ENCODE measurements around the gene FCAR. TPM values are rescaled to one million over a fixed set of nuclear protein-coding genes. Genes with fewer than 3 reads are reported as not detected.

The FCAR gene
- polyA plus RNA-seq, 3 donors, result 147 to 239 (median 173) TPM

DNA sequence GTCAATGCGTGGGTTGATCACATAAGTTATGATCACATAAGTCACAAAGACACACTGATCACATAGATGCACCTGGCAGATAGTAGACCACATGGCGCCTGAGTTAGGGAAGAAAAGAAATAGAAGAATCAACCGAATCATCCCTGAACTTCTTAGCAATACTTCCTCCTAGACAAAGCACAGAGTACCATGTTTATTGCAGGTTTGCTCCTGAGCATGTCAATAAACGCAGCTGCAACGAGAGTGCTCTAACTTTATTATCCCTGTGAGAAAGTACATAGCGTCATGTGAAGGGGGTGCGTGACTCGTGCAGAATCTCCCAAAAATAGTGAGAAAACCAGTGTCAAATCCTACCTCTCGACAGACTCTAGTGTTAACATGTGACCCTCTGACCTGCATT, 49.2 kb downstream of the FCAR start:
- TF ChIP-seq, protein P1, sequence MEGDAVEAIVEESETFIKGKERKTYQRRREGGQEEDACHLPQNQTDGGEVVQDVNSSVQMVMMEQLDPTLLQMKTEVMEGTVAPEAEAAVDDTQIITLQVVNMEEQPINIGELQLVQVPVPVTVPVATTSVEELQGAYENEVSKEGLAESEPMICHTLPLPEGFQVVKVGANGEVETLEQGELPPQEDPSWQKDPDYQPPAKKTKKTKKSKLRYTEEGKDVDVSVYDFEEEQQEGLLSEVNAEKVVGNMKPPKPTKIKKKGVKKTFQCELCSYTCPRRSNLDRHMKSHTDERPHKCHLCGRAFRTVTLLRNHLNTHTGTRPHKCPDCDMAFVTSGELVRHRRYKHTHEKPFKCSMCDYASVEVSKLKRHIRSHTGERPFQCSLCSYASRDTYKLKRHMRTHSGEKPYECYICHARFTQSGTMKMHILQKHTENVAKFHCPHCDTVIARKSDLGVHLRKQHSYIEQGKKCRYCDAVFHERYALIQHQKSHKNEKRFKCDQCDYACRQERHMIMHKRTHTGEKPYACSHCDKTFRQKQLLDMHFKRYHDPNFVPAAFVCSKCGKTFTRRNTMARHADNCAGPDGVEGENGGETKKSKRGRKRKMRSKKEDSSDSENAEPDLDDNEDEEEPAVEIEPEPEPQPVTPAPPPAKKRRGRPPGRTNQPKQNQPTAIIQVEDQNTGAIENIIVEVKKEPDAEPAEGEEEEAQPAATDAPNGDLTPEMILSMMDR (IDR thresholded peaks at IDR 0.05), result no peak
- no peak overlapping the region for H3K27ac ChIP-seq (ENCODE audit: low read depth in 1 of 2, low read length in 2 of 2)
- peaks cover 7 to 30% (median 27%) of the 10 kb centered on the region in 7 donors for H3K9me3 Mint-ChIP-seq
- H3K4me1 ChIP-seq (ENCODE audit: control insufficient read depth in 1 of 2, insufficient read depth in 2 of 2, low read length in 2 of 2), result peaks cover 10 to 13% of the 10 kb centered on the region in 2 donors
- no peak overlapping the region for H3K9ac ChIP-seq (ENCODE audit: insufficient read depth, low read length, poor library complexity, severe bottlenecking)
- no peak overlapping the region for H3K27ac Mint-ChIP-seq
- H3K27me3 Mint-ChIP-seq (ENCODE audit: low read depth in 3 of 3), result peaks cover 10 to 20% (median 15%) of the 10 kb centered on the region in 3 donors
- H3K27me3 ChIP-seq (ENCODE audit: control insufficient read depth in 2 of 2, insufficient read depth in 2 of 2, low read length in 2 of 2), result peaks cover 0 to 7% of the 10 kb centered on the region in 2 donors
- no peak for DNase-seq
- H4K20me1 ChIP-seq (ENCODE audit: insufficient read depth, low read length), result no peaks in the 10 kb centered on the region
- H3K4me3 Mint-ChIP-seq, result peak overlapping the region in 1 of 2 donors; percentile 67
- no peak overlapping the region for H3K4me2 ChIP-seq (replicated peaks; ENCODE audit: extremely low read depth, low read length, poor library complexity, severe bottlenecking)
- peaks cover 17 to 31% of the 10 kb centered on the region in 2 donors for H3K9me3 ChIP-seq (replicated peaks in 1 of 2; ENCODE audit: control insufficient read depth in 1 of 2, insufficient read depth in 1 of 2, low read length in 2 of 2)
- H3K4me1 Mint-ChIP-seq, result peaks cover 14% of the 10 kb centered on the region
- H2AFZ ChIP-seq (ENCODE audit: insufficient read depth, low read depth, low read length, poor library complexity, severe bottlenecking), result no peak overlapping the region
- 64% methylated on average over 3 of the region's 9 CpGs for WGBS (ENCODE audit: insufficient coverage)
- H3K36me3 Mint-ChIP-seq, result no peaks in the 10 kb centered on the region
- no peaks in the 10 kb centered on the region for H3K79me2 ChIP-seq (ENCODE audit: insufficient read depth, low read length)
- intact Hi-C loops (cut with micrococcal nuclease), result no loop called here
- H3K36me3 ChIP-seq (replicated peaks in 1 of 2; ENCODE audit: control insufficient read depth in 1 of 2, insufficient read depth in 2 of 2, low read length in 2 of 2), result no peaks in the 10 kb centered on the region
- no peak overlapping the region for H3K4me3 ChIP-seq (replicated peaks in 1 of 3; ENCODE audit: low read depth in 2 of 3, low read length in 3 of 3)

- DNase-seq, result no peak
- no peak overlapping the region for H3K9ac ChIP-seq (ENCODE audit: insufficient read depth, low read length, poor library complexity, severe bottlenecking)
- H4K20me1 ChIP-seq (ENCODE audit: insufficient read depth, low read length), result no peaks in the 10 kb centered on the region
- H3K4me1 Mint-ChIP-seq, result peaks cover 5% of the 10 kb centered on the region
- H3K4me3 ChIP-seq (replicated peaks in 1 of 3; ENCODE audit: low read depth in 2 of 3, low read length in 3 of 3), result no peak overlapping the region
- intact Hi-C loops (cut with micrococcal nuclease), result no loop called here
- H3K9me3 Mint-ChIP-seq, result peaks cover 14 to 48% (median 44%) of the 10 kb centered on the region in 7 donors
- H3K4me3 Mint-ChIP-seq, result no peak overlapping the region
- H3K36me3 ChIP-seq (replicated peaks in 1 of 2; ENCODE audit: control insufficient read depth in 1 of 2, insufficient read depth in 2 of 2, low read length in 2 of 2), result no peaks in the 10 kb centered on the region
- H3K27me3 Mint-ChIP-seq (ENCODE audit: low read depth in 3 of 3), result peaks cover 8 to 10% (median 8%) of the 10 kb centered on the region in 3 donors
- H3K27me3 ChIP-seq (ENCODE audit: control insufficient read depth in 2 of 2, insufficient read depth in 2 of 2, low read length in 2 of 2), result no peaks in the 10 kb centered on the region
- H3K27ac ChIP-seq (ENCODE audit: low read depth in 1 of 2, low read length in 2 of 2), result no peak overlapping the region
- H3K36me3 Mint-ChIP-seq, result no peaks in the 10 kb centered on the region
- H2AFZ ChIP-seq (ENCODE audit: insufficient read depth, low read depth, low read length, poor library complexity, severe bottlenecking), result no peak overlapping the region
- peaks cover 28 to 47% of the 10 kb centered on the region in 2 donors for H3K9me3 ChIP-seq (replicated peaks in 1 of 2; ENCODE audit: control insufficient read depth in 1 of 2, insufficient read depth in 1 of 2, low read length in 2 of 2)
- H3K79me2 ChIP-seq (ENCODE audit: insufficient read depth, low read length), result no peaks in the 10 kb centered on the region
- WGBS (ENCODE audit: insufficient coverage), result 100% methylated on average over 1 of the region's 2 CpGs
- H3K4me2 ChIP-seq (replicated peaks; ENCODE audit: extremely low read depth, low read length, poor library complexity, severe bottlenecking), result no peak overlapping the region
- H3K4me1 ChIP-seq (ENCODE audit: control insufficient read depth in 1 of 2, insufficient read depth in 2 of 2, low read length in 2 of 2), result peaks cover 7% of the 10 kb centered on the region in 2 donors
- H3K27ac Mint-ChIP-seq, result no peak overlapping the region
- TF ChIP-seq, protein P1 (IDR thresholded peaks at IDR 0.05), result no peak
Measured at GRCh38 chr19:54928299-54928698, 54.3 kb downstream of the FCAR start.

All from CD14-positive monocyte (primary cell).